MCF 10A (cell line): ENCODE data around the gene CYP2C19. TPM values are rescaled to one million over a fixed set of nuclear protein-coding genes. Genes with fewer than 3 reads are reported as not detected.

Experiments used
- BruUV-seq: library from RNA; stranded (reverse); fragments of 400-500 nt; replicated peaks from 2 replicates; lab custom pipeline; 2021; lab: Mats Ljungman, UMichigan
- CTCF ChIA-PET: fragments of 300-600 bp; sonication (Branson Sonifier 250); formaldehyde crosslinking; extraction: SDS; loops from one replicate; lab custom pipeline; 2021; ENCODE audit warnings: antibody characterized with exemption, inconsistent platforms; lab: Yijun Ruan, JAX
- POLR2A ChIA-PET: fragments of 300-600, 350-650 bp; sonication (Branson Sonifier 250); formaldehyde crosslinking; extraction: SDS; loops from one replicate; lab custom pipeline; 2020; ENCODE audit warnings: antibody characterized with exemption, inconsistent platforms; lab: Yijun Ruan, JAX
- DNase-seq: peaks from one replicate; pipeline ENCODE4 v3.0.0-alpha.2; 2018; ENCODE audit not compliant: unreplicated experiment
- H3K27ac Mint-ChIP-seq: one replicate; pipeline ENCODE4 v1.8.0; 2022; ENCODE audit warnings: mild to moderate bottlenecking, low read depth, mixed read lengths; ENCODE audit not compliant: unreplicated experiment
- H3K27me3 Mint-ChIP-seq: one replicate; pipeline ENCODE4 v1.8.0; 2022; ENCODE audit warnings: mixed read lengths; ENCODE audit not compliant: insufficient read depth, unreplicated experiment
- H3K36me3 Mint-ChIP-seq: one replicate; pipeline ENCODE4 v1.8.0; 2022; ENCODE audit warnings: mild to moderate bottlenecking, moderate library complexity, mixed read lengths; ENCODE audit not compliant: insufficient read depth, unreplicated experiment
- H3K4me1 Mint-ChIP-seq: one replicate; pipeline ENCODE4 v1.8.0; 2022; ENCODE audit warnings: mixed read lengths; ENCODE audit not compliant: insufficient read depth, unreplicated experiment
- H3K4me3 Mint-ChIP-seq: one replicate; pipeline ENCODE4 v1.8.0; 2022; ENCODE audit warnings: mild to moderate bottlenecking, moderate library complexity, mixed read lengths; ENCODE audit not compliant: unreplicated experiment
- H3K9me3 Mint-ChIP-seq: one replicate; pipeline ENCODE4 v1.8.0; 2022; ENCODE audit warnings: mixed read lengths; ENCODE audit not compliant: unreplicated experiment
- CTCF ChIP-seq: fragments of 200-600 bp; IDR thresholded peaks from one replicate; pipeline ENCODE4 v1.8.0; 2022; ENCODE audit warnings: antibody characterized with exemption, mild to moderate bottlenecking; ENCODE audit not compliant: unreplicated experiment
- intact Hi-C: fragments of 100-400 bp; cut with micrococcal nuclease; formaldehyde crosslinking; loops from 2 replicates; pipeline ENCODE4 v1.14.1; 2022
- total RNA-seq: library from RNA; stranded (reverse); gene quantifications from 2 replicates; pipeline ENCODE4 v1.2.3, GENCODE V29; 2022

The CYP2C19 gene
- total RNA-seq, 1 experiment from 2014 or later = not detected

GRCh38 chr10:94852438-94852837, 90.0 kb downstream of the CYP2C19 start:
- no peak for TF ChIP-seq CTCF
- Mint-ChIP-seq H3K4me1 (no peaks in the 10 kb centered on the region), H3K9me3 (no peaks in the 10 kb centered on the region), H3K27me3 (no peaks in the 10 kb centered on the region), H3K27ac (no peak overlapping the region), H3K36me3 (no peaks in the 10 kb centered on the region), H3K4me3 (no peak overlapping the region)
- DNase-seq = no peak
- no TSS peak for BruUV-seq
- intact Hi-C loops = no loop called here
- ChIA-PET POLR2A (no interaction called here), CTCF (no interaction called here)

GRCh38 chr10:94853065-94853464, 90.6 kb downstream of the CYP2C19 start:
- no peaks in the 10 kb centered on the region for H3K27me3 Mint-ChIP-seq
- intact Hi-C loops = no loop called here
- no peak overlapping the region for H3K27ac Mint-ChIP-seq
- no peak overlapping the region for H3K4me3 Mint-ChIP-seq
- no peak for TF ChIP-seq CTCF
- no peak for DNase-seq
- no peaks in the 10 kb centered on the region for H3K9me3 Mint-ChIP-seq
- POLR2A ChIA-PET = no interaction called here
- no TSS peak for BruUV-seq
- no peaks in the 10 kb centered on the region for H3K4me1 Mint-ChIP-seq
- H3K36me3 Mint-ChIP-seq = no peaks in the 10 kb centered on the region
- CTCF ChIA-PET = interaction anchor here (0.7 kb wide), 1 partner anchor 1304 kb away, joined by 8 read pairs; no protein-coding TSS in a partner anchor

GRCh38 chr10:94858005-94858404, 95.5 kb downstream of the CYP2C19 start:
- Mint-ChIP-seq H3K27me3 (peaks cover 19% of the 10 kb centered on the region), H3K4me1 (no peaks in the 10 kb centered on the region), H3K27ac (no peak overlapping the region), H3K4me3 (no peak overlapping the region), H3K36me3 (no peaks in the 10 kb centered on the region), H3K9me3 (no peaks in the 10 kb centered on the region)
- intact Hi-C loops = no loop called here
- no peak for TF ChIP-seq CTCF
- no TSS peak for BruUV-seq
- CTCF ChIA-PET = no interaction called here
- POLR2A ChIA-PET = no interaction called here
- DNase-seq = no peak

- no TSS peak for BruUV-seq
- Mint-ChIP-seq H3K36me3 (no peaks in the 10 kb centered on the region), H3K4me3 (no peak overlapping the region), H3K27me3 (peaks cover 19% of the 10 kb centered on the region), H3K27ac (no peak overlapping the region), H3K9me3 (no peaks in the 10 kb centered on the region), H3K4me1 (no peaks in the 10 kb centered on the region)
- ChIA-PET POLR2A (no interaction called here), CTCF (interaction anchor here (0.6 kb wide), 2 partner anchors 99 to 467 kb away, joined by 3 read pairs; no protein-coding TSS in a partner anchor)
- peak; percentile 5 for DNase-seq
- intact Hi-C loops = no loop called here
- TF ChIP-seq CTCF = no peak
These were observed 96.6 kb downstream of the CYP2C19 start for GRCh38 chr10:94859086-94859485.
